ENCODE data around the gene CXCL11.

Gene CXCL11

DNA sequence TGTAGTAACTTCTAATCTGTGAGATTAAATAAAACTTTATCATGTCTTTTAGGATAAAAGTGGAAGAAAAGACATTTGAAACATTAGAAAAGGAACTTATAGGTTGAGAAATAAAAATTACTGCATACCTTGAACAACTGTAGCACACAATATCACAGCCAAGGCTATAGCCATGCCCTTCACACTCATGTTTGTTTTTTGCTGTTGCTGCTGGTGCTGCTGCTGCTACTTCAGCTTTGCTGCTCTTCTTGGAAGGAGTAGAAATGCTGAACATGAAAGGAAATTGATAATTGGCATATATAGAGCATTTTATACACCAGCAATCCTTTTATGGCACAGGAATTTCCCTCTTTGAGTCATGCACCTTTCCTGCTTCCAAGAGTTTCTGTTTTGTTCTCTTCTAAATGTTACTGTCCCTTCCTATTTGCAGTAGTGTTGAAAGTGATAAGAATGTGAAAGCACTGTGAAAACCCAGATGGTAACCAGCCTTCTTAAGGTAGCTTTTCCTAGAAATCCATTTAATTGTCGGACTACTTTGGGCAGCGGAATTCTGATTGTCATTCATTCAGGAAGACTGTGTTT is at the start of gene CXCL11:
Gene CXCL11, minus strand, starts transcription at position 272 of the 582 bp plus-strand sequence. Its CDS starts 83 bp downstream, at position 189.
- H3K27ac Mint-ChIP-seq, result no peak within 1 kb of the TSS
- H3K36me3 Mint-ChIP-seq, result no peaks in the 10 kb centered on the region
- H3K4me1 Mint-ChIP-seq (ENCODE audit: low read depth), result no peaks in the 10 kb centered on the region
- H3K9me3 Mint-ChIP-seq (ENCODE audit: low read depth), result no peaks in the 10 kb centered on the region
- no peaks in the 10 kb centered on the region for H3K27me3 Mint-ChIP-seq
- H3K4me3 Mint-ChIP-seq, result no peak within 1 kb of the TSS

DNA sequence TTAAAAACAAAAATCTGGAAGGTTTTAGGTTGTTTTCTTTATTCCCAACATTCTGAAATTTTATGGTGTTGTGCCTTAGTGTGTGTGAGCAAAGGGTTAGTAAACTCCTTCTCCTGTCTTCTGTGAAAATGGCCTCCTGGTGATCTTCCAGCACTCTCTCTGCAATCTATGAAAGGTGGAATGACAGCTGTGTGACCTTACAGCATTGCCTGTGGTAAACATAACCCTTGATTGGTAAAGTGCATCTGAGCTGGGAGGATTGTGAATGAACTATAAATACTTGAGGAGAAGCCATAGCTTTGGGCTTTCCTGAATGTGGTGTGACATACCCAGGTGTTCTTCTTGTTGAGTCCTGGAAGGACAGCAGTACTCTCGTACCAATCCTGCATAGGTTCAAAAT is 48.7 kb upstream of the CXCL11 start:
- H3K27me3 Mint-ChIP-seq, result peaks cover 5% of the 10 kb centered on the region
- H3K27ac Mint-ChIP-seq, result no peak overlapping the region
- no peaks in the 10 kb centered on the region for H3K36me3 Mint-ChIP-seq
- H3K4me1 Mint-ChIP-seq (ENCODE audit: low read depth), result no peaks in the 10 kb centered on the region
- H3K4me3 Mint-ChIP-seq, result no peak overlapping the region
- no peaks in the 10 kb centered on the region for H3K9me3 Mint-ChIP-seq (ENCODE audit: low read depth)

DNA sequence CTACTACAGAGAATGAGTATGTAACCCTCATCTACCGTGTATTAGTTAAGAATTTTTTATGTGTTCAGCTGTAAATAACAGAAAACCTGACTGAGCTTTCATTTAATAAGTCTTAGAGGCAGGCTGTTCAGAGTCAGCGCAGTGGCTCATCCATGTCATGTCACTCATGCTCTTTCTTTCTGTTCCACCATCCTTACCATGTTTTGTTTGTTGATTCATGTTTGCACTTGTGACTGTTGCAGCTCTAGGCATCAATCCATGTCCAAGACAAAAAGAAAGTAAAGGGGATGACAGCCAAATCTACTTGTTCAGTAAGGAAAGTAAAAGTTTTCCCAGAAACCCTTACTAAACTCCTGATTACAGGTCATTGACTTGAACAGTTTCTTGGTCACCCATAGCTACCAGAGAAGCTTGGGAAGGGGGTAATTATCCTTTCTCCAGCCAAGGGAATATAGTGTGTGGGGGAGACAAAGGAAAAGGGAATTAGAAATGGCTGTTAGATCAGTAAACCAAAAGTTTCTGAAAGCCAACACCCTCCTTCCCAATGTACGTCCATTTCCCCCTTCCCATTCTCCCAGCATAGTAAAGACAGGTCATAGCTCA is 47.6 kb upstream of the CXCL11 start:
- H3K36me3 Mint-ChIP-seq, result no peaks in the 10 kb centered on the region
- H3K27me3 Mint-ChIP-seq, result peaks cover 6% of the 10 kb centered on the region
- no peaks in the 10 kb centered on the region for H3K9me3 Mint-ChIP-seq (ENCODE audit: low read depth)
- H3K4me1 Mint-ChIP-seq (ENCODE audit: low read depth), result no peaks in the 10 kb centered on the region
- no peak overlapping the region for H3K27ac Mint-ChIP-seq
- no peak overlapping the region for H3K4me3 Mint-ChIP-seq

DNA sequence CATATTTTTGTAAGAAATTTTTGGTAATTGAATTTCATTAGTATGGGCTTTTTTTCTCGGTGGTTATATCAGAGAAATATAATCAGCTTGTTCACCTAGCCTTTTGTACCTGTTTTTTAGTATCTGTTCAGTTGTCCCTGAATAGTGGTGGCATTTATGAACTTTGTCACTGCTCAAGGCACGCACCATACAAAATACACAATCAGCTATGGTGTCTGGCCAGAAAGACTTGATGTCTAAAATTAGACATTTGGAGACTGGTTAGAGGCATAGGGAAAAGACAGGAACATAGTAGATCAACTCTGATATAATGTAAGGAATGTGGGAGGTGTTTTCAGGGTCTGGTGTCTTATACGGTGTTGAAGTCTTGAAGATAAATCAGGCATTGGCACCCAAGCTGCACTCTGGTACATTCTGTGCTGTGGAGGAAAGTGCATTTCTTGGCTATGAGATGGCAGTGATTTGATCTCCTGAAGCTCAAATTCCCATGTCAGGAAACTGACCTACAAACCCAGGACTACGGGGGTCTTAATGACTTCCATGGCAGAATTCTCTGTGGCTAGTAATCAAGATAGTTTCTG is 42.3 kb upstream of the CXCL11 start:
- Mint-ChIP-seq H3K4me3 (no peak overlapping the region), H3K36me3 (no peaks in the 10 kb centered on the region), H3K27ac (no peak overlapping the region), H3K4me1 (ENCODE audit: low read depth) (no peaks in the 10 kb centered on the region), H3K9me3 (ENCODE audit: low read depth) (no peaks in the 10 kb centered on the region), H3K27me3 (peaks cover 2% of the 10 kb centered on the region)

DNA sequence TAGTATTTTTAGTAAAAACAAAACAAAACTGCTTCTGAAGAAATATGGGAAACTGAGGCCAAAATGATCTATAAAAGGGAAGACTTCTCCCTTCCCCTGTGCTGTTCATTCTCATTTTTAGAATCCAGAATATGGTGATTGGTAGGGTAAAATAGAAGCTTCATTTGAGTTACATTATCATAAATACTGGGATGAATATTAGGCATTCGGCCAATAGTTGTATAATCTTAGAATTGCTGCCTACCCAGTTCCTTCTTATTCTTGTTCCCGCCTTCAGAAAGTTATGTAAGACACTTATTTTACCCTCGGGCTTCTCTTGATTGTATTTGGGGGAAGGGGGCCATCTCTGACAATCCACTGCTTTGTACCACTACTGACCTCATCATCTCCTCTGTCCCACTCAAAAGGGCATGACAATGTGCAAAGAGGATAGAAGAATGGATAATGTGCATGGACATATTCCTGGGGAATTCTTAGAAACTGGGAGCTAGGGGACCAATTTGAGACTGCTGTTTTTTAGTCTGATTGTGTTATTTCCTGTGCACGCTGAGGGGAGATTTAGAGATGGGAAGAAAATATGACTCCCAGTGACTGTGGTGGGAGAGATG is 39.2 kb upstream of the CXCL11 start:
- Mint-ChIP-seq H3K9me3 (ENCODE audit: low read depth) (no peaks in the 10 kb centered on the region), H3K4me3 (no peak overlapping the region), H3K4me1 (ENCODE audit: low read depth) (no peaks in the 10 kb centered on the region), H3K27ac (no peak overlapping the region), H3K27me3 (peaks cover 2% of the 10 kb centered on the region), H3K36me3 (no peaks in the 10 kb centered on the region)

DNA sequence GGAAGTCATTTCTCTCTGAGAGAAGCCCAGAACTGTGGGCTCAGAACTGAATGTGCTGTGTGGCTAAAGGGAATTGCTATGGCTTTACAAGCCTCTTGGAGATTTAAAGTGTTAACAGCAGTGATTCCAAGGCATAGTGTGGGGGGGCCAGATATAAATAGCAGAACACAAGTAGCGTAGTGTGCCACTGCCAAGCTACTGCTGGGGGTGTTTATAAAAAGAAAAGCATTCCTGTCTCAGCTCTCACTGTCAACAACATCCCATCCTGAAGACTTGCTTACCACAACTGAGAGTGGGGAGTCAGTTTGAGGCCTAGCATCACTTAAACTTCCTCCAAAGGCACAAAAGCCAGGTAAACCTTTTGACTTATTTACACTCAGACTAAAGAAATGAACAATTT is 38.6 kb upstream of the CXCL11 start, which contains the start of gene ART3:
Gene ART3, plus strand, starts transcription at position 242 of the 400 bp plus-strand sequence. CDS start 1,181 bp downstream, outside the sequence.
- Mint-ChIP-seq H3K27ac (no peak within 1 kb of the TSS), H3K9me3 (ENCODE audit: low read depth) (no peaks in the 10 kb centered on the region), H3K4me1 (ENCODE audit: low read depth) (no peaks in the 10 kb centered on the region), H3K27me3 (peaks cover 2% of the 10 kb centered on the region), H3K4me3 (no peak within 1 kb of the TSS), H3K36me3 (no peaks in the 10 kb centered on the region)

DNA sequence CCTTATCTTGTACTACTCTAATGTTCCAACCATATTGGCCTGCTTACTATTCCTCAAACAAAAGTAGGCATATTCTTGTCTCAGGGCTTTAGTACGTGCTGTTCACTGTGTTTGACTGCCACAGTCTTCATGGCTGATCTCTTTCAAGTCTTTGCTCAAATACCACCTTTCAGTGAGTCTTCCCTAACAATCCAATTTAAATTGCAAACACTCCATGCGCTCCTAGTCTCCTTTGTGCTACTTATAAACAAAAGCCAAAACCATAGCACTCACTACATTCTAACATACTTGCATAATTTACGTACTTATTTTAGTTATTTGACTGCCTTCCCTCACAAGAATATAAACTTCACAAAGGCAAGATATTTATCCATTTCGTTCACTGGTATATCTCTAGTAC is 36.9 kb upstream of the CXCL11 start:
- H3K4me3 Mint-ChIP-seq, result no peak overlapping the region
- no peaks in the 10 kb centered on the region for H3K4me1 Mint-ChIP-seq (ENCODE audit: low read depth)
- no peaks in the 10 kb centered on the region for H3K27me3 Mint-ChIP-seq
- H3K9me3 Mint-ChIP-seq (ENCODE audit: low read depth), result no peaks in the 10 kb centered on the region
- no peaks in the 10 kb centered on the region for H3K36me3 Mint-ChIP-seq
- H3K27ac Mint-ChIP-seq, result no peak overlapping the region

DNA sequence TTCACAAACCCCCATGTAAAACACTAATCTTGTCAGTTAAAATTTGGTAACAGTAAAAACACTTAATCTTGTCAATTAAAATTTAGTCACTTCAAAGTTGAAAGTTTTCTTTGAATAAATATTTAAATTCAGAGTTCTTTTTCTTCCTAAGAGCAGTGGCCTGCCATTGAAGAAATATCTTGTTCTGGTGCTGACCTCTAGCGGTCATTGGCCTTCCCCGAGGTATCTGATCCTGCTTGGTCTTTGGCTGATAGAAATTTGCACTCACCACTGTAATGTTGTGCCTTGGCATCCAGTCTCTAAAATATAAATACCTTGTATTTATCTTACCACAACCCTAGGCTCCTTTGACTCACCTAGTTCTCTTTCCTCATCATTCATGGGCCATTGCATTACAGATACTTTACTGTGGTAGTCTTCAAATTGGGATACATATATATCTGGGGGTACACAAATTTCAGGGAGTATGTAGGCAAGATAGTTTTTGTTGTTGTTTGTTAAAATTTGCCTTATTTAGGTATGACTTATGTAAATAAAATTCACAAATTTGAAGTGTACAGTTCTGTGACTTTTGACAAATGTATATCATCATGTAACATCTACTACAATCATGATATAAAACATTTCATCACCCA is 31.9 kb upstream of the CXCL11 start:
- Mint-ChIP-seq H3K36me3 (no peaks in the 10 kb centered on the region), H3K4me1 (ENCODE audit: low read depth) (no peaks in the 10 kb centered on the region), H3K27ac (no peak overlapping the region), H3K4me3 (no peak overlapping the region), H3K9me3 (ENCODE audit: low read depth) (no peaks in the 10 kb centered on the region), H3K27me3 (peaks cover 2% of the 10 kb centered on the region)

DNA sequence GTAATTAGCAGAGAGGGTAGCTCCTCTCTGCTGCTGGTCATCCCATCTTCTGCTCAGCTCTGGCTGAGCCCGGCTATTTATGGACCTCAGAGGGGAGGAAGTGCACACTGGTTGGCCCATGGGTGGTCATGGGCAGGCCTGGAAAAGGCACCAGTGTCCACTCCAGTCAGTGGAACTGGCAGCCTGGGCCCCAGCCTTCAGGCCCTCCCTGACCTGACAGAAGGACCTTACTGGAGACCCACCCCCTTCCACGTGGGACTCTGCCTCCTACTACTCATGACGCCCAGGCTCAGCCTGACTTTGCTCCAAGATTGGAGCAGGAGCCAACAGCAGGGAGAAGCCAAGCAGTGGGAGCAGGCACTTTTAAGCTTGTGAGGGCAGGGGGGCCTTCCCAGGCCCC is 30.7 kb upstream of the CXCL11 start:
- Mint-ChIP-seq H3K27ac (no peak overlapping the region), H3K4me1 (ENCODE audit: low read depth) (no peaks in the 10 kb centered on the region), H3K27me3 (peaks cover 3% of the 10 kb centered on the region), H3K9me3 (ENCODE audit: low read depth) (no peaks in the 10 kb centered on the region), H3K36me3 (no peaks in the 10 kb centered on the region), H3K4me3 (no peak overlapping the region)

DNA sequence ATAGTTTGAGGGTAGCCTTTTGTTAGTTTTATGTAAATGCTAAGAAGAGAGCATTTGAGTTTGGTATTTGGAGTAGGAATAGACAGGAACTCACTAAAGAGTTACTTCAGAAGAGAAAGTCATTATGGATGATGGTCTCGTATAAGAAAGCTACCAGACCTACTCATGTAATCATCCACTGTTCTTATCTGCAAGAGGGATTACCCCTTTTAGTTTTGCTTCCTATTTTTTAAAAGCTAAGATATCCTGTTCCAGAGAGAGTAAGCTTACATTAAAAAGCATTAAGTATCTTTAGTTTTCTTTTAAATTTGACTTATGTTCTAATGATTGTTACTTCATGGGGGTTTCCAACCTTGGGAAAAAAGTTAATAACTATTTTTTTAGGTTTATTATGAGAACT is 26.1 kb upstream of the CXCL11 start:
- Mint-ChIP-seq H3K4me3 (no peak overlapping the region), H3K36me3 (no peaks in the 10 kb centered on the region), H3K27ac (no peak overlapping the region)

DNA sequence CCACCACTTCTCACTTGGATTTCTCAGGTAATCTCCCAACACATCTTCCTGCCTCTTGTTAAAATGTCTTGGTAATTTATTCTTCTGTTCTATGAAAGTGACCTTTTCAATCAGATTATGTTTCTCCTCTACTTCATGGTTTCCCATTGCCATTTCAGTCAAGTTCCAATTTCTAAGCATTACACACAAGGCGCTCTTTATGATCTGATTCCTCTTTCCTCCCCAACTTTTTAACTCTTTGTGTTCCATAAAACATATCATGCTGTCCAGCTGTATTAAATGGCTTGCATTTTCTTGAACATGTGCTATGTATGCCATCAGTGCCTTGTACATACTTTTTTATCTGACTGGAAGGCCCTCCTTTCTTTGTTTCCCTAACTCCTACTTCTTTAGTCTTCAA is 25.6 kb upstream of the CXCL11 start:
- peak overlapping the region; percentile 35 for H3K27ac Mint-ChIP-seq
- H3K4me3 Mint-ChIP-seq, result no peak overlapping the region
- H3K27me3 Mint-ChIP-seq, result peaks cover 4% of the 10 kb centered on the region
- H3K9me3 Mint-ChIP-seq (ENCODE audit: low read depth), result no peaks in the 10 kb centered on the region
- no peaks in the 10 kb centered on the region for H3K36me3 Mint-ChIP-seq
- peaks cover 22% of the 10 kb centered on the region for H3K4me1 Mint-ChIP-seq (ENCODE audit: low read depth)

More for the DNA sequence above, 26.1 kb upstream of the CXCL11 start:
- Mint-ChIP-seq H3K27me3 (peaks cover 4% of the 10 kb centered on the region), H3K4me1 (ENCODE audit: low read depth) (peaks cover 22% of the 10 kb centered on the region), H3K9me3 (ENCODE audit: low read depth) (no peaks in the 10 kb centered on the region)

DNA sequence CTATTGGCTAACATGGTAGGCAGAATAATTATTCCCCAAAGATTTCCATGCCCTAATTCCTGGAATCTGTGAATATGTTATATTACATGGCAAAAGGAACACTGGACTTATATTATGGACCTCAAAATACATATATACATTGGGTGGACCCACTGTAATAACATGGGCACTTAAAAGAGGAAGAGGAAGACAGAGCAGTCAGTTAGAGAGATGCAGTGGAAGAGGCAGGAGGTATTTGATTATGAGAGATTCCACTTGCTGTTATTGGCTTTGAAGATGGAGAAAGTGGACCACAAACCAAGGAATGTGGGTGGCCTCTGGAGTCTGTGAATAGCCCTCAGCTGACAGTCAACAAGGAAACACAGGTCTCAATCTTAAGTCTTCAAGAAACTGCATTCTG is 24.6 kb upstream of the CXCL11 start:
- Mint-ChIP-seq H3K4me1 (ENCODE audit: low read depth) (peaks cover 22% of the 10 kb centered on the region), H3K4me3 (no peak overlapping the region), H3K27ac (no peak overlapping the region)

DNA sequence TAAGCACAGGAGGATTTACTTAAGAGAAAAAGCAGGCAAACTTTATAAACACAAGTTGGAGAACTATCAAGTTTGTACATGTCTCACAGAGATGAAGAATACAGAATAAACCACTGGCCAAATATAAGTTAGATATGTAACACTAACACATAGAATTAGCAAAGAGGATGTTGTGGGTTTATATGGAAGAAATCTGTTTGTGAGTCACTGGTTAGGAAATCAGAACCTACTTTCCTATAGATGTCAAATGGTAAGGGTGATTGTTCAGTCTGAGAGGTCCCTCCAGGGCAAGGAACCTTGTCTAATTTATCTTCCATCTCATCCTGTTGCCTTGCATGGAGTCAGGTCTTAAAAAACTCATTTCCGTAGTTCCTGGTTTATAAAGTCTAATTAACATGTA is 23.9 kb upstream of the CXCL11 start:
- Mint-ChIP-seq H3K4me1 (ENCODE audit: low read depth) (peaks cover 22% of the 10 kb centered on the region), H3K27me3 (peaks cover 8% of the 10 kb centered on the region), H3K4me3 (no peak overlapping the region), H3K36me3 (no peaks in the 10 kb centered on the region), H3K9me3 (ENCODE audit: low read depth) (no peaks in the 10 kb centered on the region), H3K27ac (no peak overlapping the region)

More for the DNA sequence above, 24.6 kb upstream of the CXCL11 start:
- H3K9me3 Mint-ChIP-seq (ENCODE audit: low read depth), result no peaks in the 10 kb centered on the region
- H3K27me3 Mint-ChIP-seq, result peaks cover 4% of the 10 kb centered on the region
- no peaks in the 10 kb centered on the region for H3K36me3 Mint-ChIP-seq

DNA sequence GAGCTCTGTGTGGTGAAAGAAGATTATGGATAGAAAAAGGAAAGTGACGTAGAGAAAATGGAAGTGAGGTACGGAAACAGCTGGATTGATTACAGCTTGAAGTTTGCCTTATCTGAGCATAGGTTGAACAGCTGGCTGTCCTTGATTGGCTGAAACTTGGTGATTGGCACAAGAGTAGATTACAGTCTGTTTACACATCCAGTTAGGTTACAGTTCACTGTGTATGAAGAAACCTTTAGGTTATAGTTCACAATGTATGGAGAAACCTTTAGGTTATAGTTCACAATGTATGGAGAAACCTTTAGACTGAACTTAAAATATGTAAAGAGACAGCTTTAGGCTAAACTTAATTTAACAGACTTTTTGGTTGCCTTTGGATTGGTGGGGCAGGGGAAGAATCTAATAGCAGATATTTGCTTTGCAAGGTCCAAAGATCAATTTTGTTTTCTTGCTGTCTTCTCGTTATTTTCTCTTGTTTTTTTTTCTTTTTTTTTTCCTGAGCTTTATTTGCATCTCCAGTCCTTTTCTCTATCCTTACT is 23.1 kb upstream of the CXCL11 start:
- Mint-ChIP-seq H3K4me1 (ENCODE audit: low read depth) (peaks cover 22% of the 10 kb centered on the region), H3K27me3 (peaks cover 9% of the 10 kb centered on the region), H3K9me3 (ENCODE audit: low read depth) (no peaks in the 10 kb centered on the region), H3K4me3 (no peak overlapping the region), H3K27ac (no peak overlapping the region), H3K36me3 (no peaks in the 10 kb centered on the region)

DNA sequence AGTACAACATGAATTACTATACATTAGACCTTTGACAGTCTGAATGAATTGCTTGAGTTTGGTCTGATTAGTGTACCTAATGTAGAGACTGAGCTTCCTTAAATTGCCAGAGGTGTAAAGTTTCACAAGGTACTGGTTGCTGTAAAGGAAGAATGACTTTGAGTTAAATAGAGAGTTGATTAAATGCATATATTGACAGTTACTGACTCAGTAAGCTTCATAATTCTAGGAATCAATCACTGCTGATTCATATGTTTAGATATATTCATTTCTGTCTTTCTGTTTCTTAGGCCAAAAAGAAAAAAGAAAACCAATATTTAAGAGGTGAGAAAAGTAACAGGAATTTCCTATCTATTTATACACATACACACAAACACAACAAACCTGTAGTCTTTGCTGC is 22.4 kb upstream of the CXCL11 start:
- peaks cover 22% of the 10 kb centered on the region for H3K4me1 Mint-ChIP-seq (ENCODE audit: low read depth)

More for the DNA sequence above, 22.4 kb upstream of the CXCL11 start:
- Mint-ChIP-seq H3K4me3 (no peak overlapping the region), H3K9me3 (ENCODE audit: low read depth) (no peaks in the 10 kb centered on the region), H3K27me3 (peaks cover 13% of the 10 kb centered on the region), H3K36me3 (no peaks in the 10 kb centered on the region), H3K27ac (peak overlapping the region; percentile 10)

Data from activated naive CD8-positive, alpha-beta T cell (primary cell).